Ishikawa (cell line): ENCODE measurements around the gene KRI1.

Experiments
- CEBPB ChIP-seq: IDR thresholded peaks from 2 replicates; pipeline ENCODE4 v1.6.1; 2012
- EGR1 ChIP-seq: IDR thresholded peaks from 2 replicates; pipeline ENCODE4 v1.6.1; 2012
- TF ChIP-seq, protein P1 (sequence below): IDR thresholded peaks from 2 replicates; pipeline ENCODE4 v1.6.1; 2012
- TF ChIP-seq, protein P2 (sequence below): IDR thresholded peaks from 2 replicates; pipeline ENCODE4 v1.6.1; 2012; ENCODE audit warnings: low read depth, mild to moderate bottlenecking

DNA sequence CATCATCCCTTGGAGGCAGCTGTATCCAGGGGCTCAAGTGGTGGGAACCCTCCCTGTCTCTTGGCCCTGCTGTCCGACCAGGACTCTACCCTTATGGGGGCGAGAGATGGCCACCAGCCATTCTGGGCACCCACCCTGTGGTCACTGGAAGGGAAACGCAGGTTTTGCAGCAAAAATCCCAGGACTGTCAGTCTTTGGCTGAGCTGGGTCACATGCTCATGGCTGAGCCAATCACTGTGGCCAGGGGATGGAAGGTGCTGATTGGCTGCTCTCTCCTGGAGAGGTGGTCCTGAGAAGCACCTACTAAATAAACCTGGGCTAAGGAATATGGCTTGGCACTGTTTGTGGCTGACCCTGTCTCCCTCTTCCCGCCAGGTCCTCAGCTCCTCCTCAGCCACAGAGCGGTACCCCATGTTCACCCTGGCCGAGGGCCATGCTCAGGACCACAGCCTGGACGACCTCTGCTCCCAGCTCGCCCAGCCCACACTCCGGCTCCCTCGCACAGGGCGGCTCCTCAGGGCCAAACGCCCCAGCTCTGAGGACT, 13.2 kb downstream of the KRI1 start:
- TF ChIP-seq EGR1, result no peak
- TF ChIP-seq CEBPB, result no peak
- TF ChIP-seq, protein P1, sequence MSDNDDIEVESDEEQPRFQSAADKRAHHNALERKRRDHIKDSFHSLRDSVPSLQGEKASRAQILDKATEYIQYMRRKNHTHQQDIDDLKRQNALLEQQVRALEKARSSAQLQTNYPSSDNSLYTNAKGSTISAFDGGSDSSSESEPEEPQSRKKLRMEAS, result no peak
- TF ChIP-seq, protein P2, sequence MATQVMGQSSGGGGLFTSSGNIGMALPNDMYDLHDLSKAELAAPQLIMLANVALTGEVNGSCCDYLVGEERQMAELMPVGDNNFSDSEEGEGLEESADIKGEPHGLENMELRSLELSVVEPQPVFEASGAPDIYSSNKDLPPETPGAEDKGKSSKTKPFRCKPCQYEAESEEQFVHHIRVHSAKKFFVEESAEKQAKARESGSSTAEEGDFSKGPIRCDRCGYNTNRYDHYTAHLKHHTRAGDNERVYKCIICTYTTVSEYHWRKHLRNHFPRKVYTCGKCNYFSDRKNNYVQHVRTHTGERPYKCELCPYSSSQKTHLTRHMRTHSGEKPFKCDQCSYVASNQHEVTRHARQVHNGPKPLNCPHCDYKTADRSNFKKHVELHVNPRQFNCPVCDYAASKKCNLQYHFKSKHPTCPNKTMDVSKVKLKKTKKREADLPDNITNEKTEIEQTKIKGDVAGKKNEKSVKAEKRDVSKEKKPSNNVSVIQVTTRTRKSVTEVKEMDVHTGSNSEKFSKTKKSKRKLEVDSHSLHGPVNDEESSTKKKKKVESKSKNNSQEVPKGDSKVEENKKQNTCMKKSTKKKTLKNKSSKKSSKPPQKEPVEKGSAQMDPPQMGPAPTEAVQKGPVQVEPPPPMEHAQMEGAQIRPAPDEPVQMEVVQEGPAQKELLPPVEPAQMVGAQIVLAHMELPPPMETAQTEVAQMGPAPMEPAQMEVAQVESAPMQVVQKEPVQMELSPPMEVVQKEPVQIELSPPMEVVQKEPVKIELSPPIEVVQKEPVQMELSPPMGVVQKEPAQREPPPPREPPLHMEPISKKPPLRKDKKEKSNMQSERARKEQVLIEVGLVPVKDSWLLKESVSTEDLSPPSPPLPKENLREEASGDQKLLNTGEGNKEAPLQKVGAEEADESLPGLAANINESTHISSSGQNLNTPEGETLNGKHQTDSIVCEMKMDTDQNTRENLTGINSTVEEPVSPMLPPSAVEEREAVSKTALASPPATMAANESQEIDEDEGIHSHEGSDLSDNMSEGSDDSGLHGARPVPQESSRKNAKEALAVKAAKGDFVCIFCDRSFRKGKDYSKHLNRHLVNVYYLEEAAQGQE, result no peak
